HepG2 (cell line): ENCODE measurements around the gene NT5DC1. TPM values are rescaled to one million over a fixed set of nuclear protein-coding genes. Genes with fewer than 3 reads are reported as not detected.

Source experiments
- BRD4 ChIP-seq: sonication (generic); formaldehyde crosslinking; IDR thresholded peaks from 2 replicates; pipeline ENCODE4 v1.4.0; 2020; ENCODE audit warnings: missing genetic modification reagents
- CBX5 ChIP-seq: sonication (generic); formaldehyde crosslinking; IDR thresholded peaks from 2 replicates; pipeline ENCODE4 v1.4.0; 2020; ENCODE audit warnings: missing genetic modification reagents, borderline replicate concordance
- CEBPG ChIP-seq: IDR thresholded peaks from 2 replicates; pipeline ENCODE4 v1.6.1; 2016
- FOSL2 ChIP-seq: sonication (generic); formaldehyde crosslinking; IDR thresholded peaks from 2 replicates; pipeline ENCODE4 v1.4.0; 2020; ENCODE audit warnings: missing genetic modification reagents
- FOXA1 ChIP-seq, 2 experiments: fragments of 450-650 bp in 1 of 2; sonication (generic) in 1 of 2; formaldehyde crosslinking in 1 of 2; IDR thresholded peaks; 2 replicates each; pipeline versions ENCODE4 v1.4.0 to v1.6.1; 2016 to 2020; ENCODE audit warnings: missing genetic modification reagents in 1 of 2
- HNF4G ChIP-seq, 2 experiments: sonication (generic) in 1 of 2; formaldehyde crosslinking in 1 of 2; IDR thresholded peaks; 2 replicates each; pipeline versions ENCODE4 v1.4.0 to v1.6.1; 2011 to 2020; ENCODE audit warnings: borderline replicate concordance in 2 of 2, low read depth in 2 of 2, mild to moderate bottlenecking in 2 of 2, low read length in 1 of 2, missing genetic modification reagents in 1 of 2, moderate library complexity in 1 of 2
- JDP2 ChIP-seq: sonication (generic); formaldehyde crosslinking; IDR thresholded peaks from 2 replicates; pipeline ENCODE4 v1.8.1; 2022; ENCODE audit warnings: missing genetic modification reagents, borderline replicate concordance
- KLF13 ChIP-seq: sonication (generic); formaldehyde crosslinking; IDR thresholded peaks from 2 replicates; pipeline ENCODE4 v1.4.0; 2020; ENCODE audit warnings: mild to moderate bottlenecking, missing genetic modification reagents
- MATR3 ChIP-seq: sonication (generic); formaldehyde crosslinking; IDR thresholded peaks from 2 replicates; pipeline ENCODE4 v1.4.0; 2020; ENCODE audit warnings: missing genetic modification reagents
- NPAS2 ChIP-seq: sonication (generic); formaldehyde crosslinking; IDR thresholded peaks from 2 replicates; pipeline ENCODE4 v1.8.0; 2022; ENCODE audit warnings: mild to moderate bottlenecking, missing genetic modification reagents, borderline replicate concordance
- PHF20 ChIP-seq: sonication (generic); formaldehyde crosslinking; IDR thresholded peaks from 2 replicates; pipeline ENCODE4 v1.5.0; 2020; ENCODE audit warnings: mild to moderate bottlenecking, missing genetic modification reagents
- PHF8 ChIP-seq: sonication (generic); formaldehyde crosslinking; IDR thresholded peaks from 2 replicates; pipeline ENCODE4 v1.5.0; 2020; ENCODE audit warnings: missing genetic modification reagents
- SAP130 ChIP-seq: IDR thresholded peaks from 2 replicates; pipeline ENCODE4 v1.6.1; 2016; ENCODE audit warnings: low read depth
- SRSF4 ChIP-seq: fragments of 200-400 bp; formaldehyde crosslinking; IDR thresholded peaks from one replicate; pipeline ENCODE4 v1.6.1; 2018; ENCODE audit warnings: mild to moderate bottlenecking, low read depth, low read length, moderate library complexity; ENCODE audit not compliant: poor library complexity, severe bottlenecking
- THAP11 ChIP-seq: IDR thresholded peaks from 2 replicates; pipeline ENCODE4 v1.6.1; 2016; ENCODE audit warnings: missing biosample characterization, missing genetic modification reagents
- ZFP36L2 ChIP-seq: sonication (generic); formaldehyde crosslinking; IDR thresholded peaks from 2 replicates; pipeline ENCODE4 v1.4.0; 2020; ENCODE audit warnings: missing genetic modification reagents
- ZFYVE20 ChIP-seq: sonication (generic); formaldehyde crosslinking; IDR thresholded peaks from 2 replicates; pipeline ENCODE4 v1.8.0; 2023; ENCODE audit warnings: low read depth, mild to moderate bottlenecking, moderate library complexity, missing genetic modification reagents, borderline replicate concordance
- ZNF292 ChIP-seq: sonication (generic); formaldehyde crosslinking; IDR thresholded peaks from 2 replicates; pipeline ENCODE4 v1.8.1; 2022; ENCODE audit warnings: mild to moderate bottlenecking, low read depth, missing genetic modification reagents, borderline replicate concordance
- ZNF331 ChIP-seq: sonication (generic); formaldehyde crosslinking; IDR thresholded peaks from 2 replicates; pipeline ENCODE4 v1.4.0; 2020; ENCODE audit warnings: missing genetic modification reagents
- ZNF660 ChIP-seq: sonication (generic); formaldehyde crosslinking; IDR thresholded peaks from 2 replicates; pipeline ENCODE4 v1.5.1; 2020; ENCODE audit warnings: mild to moderate bottlenecking, low read depth, missing genetic modification reagents, borderline replicate concordance
- ZNF724P ChIP-seq: sonication (generic); formaldehyde crosslinking; IDR thresholded peaks from 2 replicates; pipeline ENCODE4 v1.8.0; 2022; ENCODE audit warnings: missing genetic modification reagents, borderline replicate concordance
- polyA plus RNA-seq, 8 experiments: library from polyadenylated mRNA; depleted of rRNA in 3 of 8; stranded (reverse) in 7 of 8; unstranded in 1 of 8; fragments of >200 nt; fragmentation: Illumina TruSeq in 4 of 8; extraction: Trizol in 4 of 8; gene quantifications; 2 replicates each; pipeline versions ENCODE4 v1.2.1 to v1.2.3, GENCODE V29; 2011 to 2016; ENCODE audit warnings: low read depth in 4 of 8, missing spikeins in 1 of 8, mixed read lengths in 1 of 8; ENCODE audit not compliant: insufficient read depth in 1 of 8
- total RNA-seq, 5 experiments: library from RNA; depleted of rRNA; stranded (reverse); fragments of >200 nt; fragmentation: Illumina TruSeq; extraction: Trizol; gene quantifications; 2 replicates each; pipeline ENCODE4 v1.2.3, GENCODE V29; 2016; ENCODE audit warnings: low read depth in 1 of 5
- TF ChIP-seq, protein P1 (sequence below): sonication (generic); formaldehyde crosslinking; IDR thresholded peaks from 2 replicates; pipeline ENCODE4 v1.4.0; 2020; ENCODE audit warnings: missing genetic modification reagents
- TF ChIP-seq, protein P2 (sequence below): IDR thresholded peaks from 2 replicates; pipeline ENCODE4 v1.6.1; 2018; ENCODE audit warnings: missing genetic modification reagents, mild to moderate bottlenecking, missing compliant biosample characterization
- TF ChIP-seq, protein P3 (sequence below): sonication (generic); formaldehyde crosslinking; IDR thresholded peaks from 2 replicates; pipeline ENCODE4 v1.4.0; 2020; ENCODE audit warnings: missing genetic modification reagents, low read depth, mild to moderate bottlenecking, borderline replicate concordance
- TF ChIP-seq, protein P4 (sequence below): sonication (generic); formaldehyde crosslinking; IDR thresholded peaks from 2 replicates; pipeline ENCODE4 v1.8.0; 2022; ENCODE audit warnings: missing genetic modification reagents, mild to moderate bottlenecking, inconsistent platforms, borderline replicate concordance

NT5DC1 gene
- total and polyA plus RNA-seq, 2 of the 13 experiments (the other 11 are each of a cell fraction or from before 2014, with no cell fraction given), result 27.0 to 56.1 TPM

DNA sequence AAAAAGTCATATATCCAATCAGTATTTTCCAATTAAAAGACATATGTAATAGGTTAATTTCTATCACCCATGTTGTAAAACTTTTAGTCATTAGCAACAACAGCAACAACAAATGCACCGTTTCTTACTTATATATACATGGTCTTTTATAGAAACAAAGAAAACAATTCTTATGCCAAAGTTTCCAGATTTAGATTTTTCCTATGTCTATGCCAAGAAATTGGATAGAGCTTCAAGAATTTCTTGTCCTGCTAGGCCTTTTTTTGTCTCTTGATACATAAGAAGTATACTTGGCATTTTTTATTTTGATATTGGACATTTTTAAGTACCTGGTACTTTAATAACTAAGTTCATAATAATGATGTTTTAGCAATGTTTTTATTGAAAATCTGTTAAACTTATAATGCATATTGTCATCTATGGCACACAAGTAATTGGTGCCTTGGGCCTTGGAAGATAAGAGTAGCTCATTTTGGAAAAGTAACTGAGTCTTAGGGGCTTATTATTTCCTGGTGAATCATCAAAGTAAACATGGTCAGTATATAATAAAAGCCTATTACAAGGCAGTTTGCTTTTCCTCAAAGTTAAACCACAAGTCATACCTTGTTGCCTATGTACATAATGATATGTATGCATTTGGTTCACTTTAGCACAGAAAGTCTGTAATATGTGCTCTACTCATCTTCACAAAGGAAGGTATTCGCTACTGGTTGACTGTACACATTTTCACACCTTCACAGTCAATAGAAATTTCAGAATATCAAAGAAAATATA, 29.9 kb upstream of the NT5DC1 start (continued):
- TF ChIP-seq HNF4G (IDR thresholded peaks at IDR 0.05; ENCODE audit: borderline replicate concordance, low read depth, low read length) (no peak), HNF4G (CRISPR knock-in tag; IDR thresholded peaks at IDR 0.05; ENCODE audit: borderline replicate concordance, low read depth) (no peak), FOSL2 (CRISPR knock-in tag) (peak; percentile 63; the same call in 1 of the 2 replicates), KLF13 (no peak), CBX5 (CRISPR knock-in tag) (no peak), PHF20 (no peak), ZNF724P (no peak), ZFP36L2 (CRISPR knock-in tag) (no peak), ZNF660 (no peak), SRSF4 (no peak), BRD4 (CRISPR knock-in tag) (no peak), ZNF292 (no peak), JDP2 (CRISPR knock-in tag) (no peak), FOXA1 (IDR thresholded peaks at IDR 0.05) (peak; percentile 55; the same call in 1 of the 2 replicates), FOXA1 (CRISPR knock-in tag; IDR thresholded peaks at IDR 0.05) (peak; percentile 84), SAP130 (peak; percentile 42; the same call in 1 of the 2 replicates), THAP11 (CRISPR knock-in tag) (no peak), ZNF331 (CRISPR knock-in tag) (no peak), ZFYVE20 (CRISPR knock-in tag) (no peak), PHF8 (CRISPR knock-in tag) (no peak), MATR3 (CRISPR knock-in tag) (no peak), CEBPG (0 out of 2 replicates have a peak, but pooled peaks have one; percentile 5), NPAS2 (no peak)
- TF ChIP-seq, protein P1, sequence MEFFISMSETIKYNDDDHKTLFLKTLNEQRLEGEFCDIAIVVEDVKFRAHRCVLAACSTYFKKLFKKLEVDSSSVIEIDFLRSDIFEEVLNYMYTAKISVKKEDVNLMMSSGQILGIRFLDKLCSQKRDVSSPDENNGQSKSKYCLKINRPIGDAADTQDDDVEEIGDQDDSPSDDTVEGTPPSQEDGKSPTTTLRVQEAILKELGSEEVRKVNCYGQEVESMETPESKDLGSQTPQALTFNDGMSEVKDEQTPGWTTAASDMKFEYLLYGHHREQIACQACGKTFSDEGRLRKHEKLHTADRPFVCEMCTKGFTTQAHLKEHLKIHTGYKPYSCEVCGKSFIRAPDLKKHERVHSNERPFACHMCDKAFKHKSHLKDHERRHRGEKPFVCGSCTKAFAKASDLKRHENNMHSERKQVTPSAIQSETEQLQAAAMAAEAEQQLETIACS (CRISPR knock-in tag), result no peak
- TF ChIP-seq, protein P2, sequence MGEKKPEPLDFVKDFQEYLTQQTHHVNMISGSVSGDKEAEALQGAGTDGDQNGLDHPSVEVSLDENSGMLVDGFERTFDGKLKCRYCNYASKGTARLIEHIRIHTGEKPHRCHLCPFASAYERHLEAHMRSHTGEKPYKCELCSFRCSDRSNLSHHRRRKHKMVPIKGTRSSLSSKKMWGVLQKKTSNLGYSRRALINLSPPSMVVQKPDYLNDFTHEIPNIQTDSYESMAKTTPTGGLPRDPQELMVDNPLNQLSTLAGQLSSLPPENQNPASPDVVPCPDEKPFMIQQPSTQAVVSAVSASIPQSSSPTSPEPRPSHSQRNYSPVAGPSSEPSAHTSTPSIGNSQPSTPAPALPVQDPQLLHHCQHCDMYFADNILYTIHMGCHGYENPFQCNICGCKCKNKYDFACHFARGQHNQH (CRISPR knock-in tag), result no peak
- TF ChIP-seq, protein P3, sequence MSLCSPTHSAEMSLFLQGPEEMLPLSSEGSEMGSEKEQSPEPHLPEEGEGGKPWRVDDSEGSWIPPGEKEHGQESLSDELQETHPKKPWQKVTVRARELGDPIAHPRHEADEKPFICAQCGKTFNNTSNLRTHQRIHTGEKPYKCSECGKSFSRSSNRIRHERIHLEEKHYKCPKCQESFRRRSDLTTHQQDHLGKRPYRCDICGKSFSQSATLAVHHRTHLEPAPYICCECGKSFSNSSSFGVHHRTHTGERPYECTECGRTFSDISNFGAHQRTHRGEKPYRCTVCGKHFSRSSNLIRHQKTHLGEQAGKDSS (CRISPR knock-in tag), result no peak
- TF ChIP-seq, protein P4, sequence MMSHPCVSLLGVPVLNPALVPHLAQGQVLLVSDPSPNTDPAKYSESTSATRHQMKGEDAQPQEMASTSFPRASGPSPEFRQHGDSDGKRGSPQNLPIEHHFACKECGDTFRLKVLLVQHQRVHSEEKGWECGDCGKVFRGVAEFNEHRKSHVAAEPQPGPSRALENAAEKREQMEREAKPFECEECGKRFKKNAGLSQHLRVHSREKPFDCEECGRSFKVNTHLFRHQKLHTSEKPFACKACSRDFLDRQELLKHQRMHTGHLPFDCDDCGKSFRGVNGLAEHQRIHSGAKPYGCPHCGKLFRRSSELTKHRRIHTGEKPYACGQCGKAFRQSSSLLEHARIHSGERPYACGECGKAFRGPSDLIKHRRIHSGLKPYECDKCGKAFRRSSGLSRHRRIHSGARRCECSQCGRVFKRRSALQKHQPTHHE (CRISPR knock-in tag), result no peak
